H1 (cell line): ENCODE data around the gene FOXF1. TPM values are rescaled to one million over a fixed set of nuclear protein-coding genes. Genes with fewer than 3 reads are reported as not detected.

Source experiments
- CTCF ChIA-PET: fragments of 300-600 bp; sonication (Branson Sonifier 250); formaldehyde crosslinking; loops from one replicate; lab custom pipeline; 2021; ENCODE audit not compliant: partially characterized antibody; lab: Charles Lee
- POLR2A ChIA-PET: fragments of 300-600 bp; sonication (Branson Sonifier 250); formaldehyde crosslinking; loops from one replicate; lab custom pipeline; 2021; ENCODE audit warnings: inconsistent platforms; ENCODE audit not compliant: partially characterized antibody; lab: Charles Lee
- DNase-seq, 2 experiments: peaks; one replicate each; pipeline versions ENCODE4 v3.0.0 to v3.0.0-alpha.2; 2010 to 2022; ENCODE audit warnings: low spot score in 2 of 2, low read depth in 1 of 2, mixed read lengths in 1 of 2
- FAIRE-seq: peaks from 2 replicates; lab custom pipeline; 2011; peaks lifted over from hg19 to GRCh38; lab: Jason Lieb, UNC
- H2AFZ ChIP-seq: 2 replicates; pipeline ENCODE4 v1.8.1; 2012; ENCODE audit warnings: low read length, inconsistent platforms
- H2AK5ac ChIP-seq: 2 replicates; pipeline ENCODE4 v1.6.1; 2013; ENCODE audit warnings: low read depth, low read length
- H2BK120ac ChIP-seq: replicated peaks from 2 replicates; pipeline ENCODE3; 2013; ENCODE audit warnings: low read depth, low read length, inconsistent platforms
- H2BK12ac ChIP-seq: 2 replicates; pipeline ENCODE4 v1.6.1; 2013; ENCODE audit warnings: low read depth, low read length
- H2BK15ac ChIP-seq: 2 replicates; pipeline ENCODE4 v1.6.1; 2013; ENCODE audit warnings: low read length
- H2BK20ac ChIP-seq: 2 replicates; pipeline ENCODE4 v1.6.1; 2013; ENCODE audit warnings: low read length
- H2BK5ac ChIP-seq: 2 replicates; pipeline ENCODE4 v1.6.1; 2013; ENCODE audit warnings: low read depth, low read length
- H3K14ac ChIP-seq: 2 replicates; pipeline ENCODE4 v1.6.1; 2013; ENCODE audit warnings: inconsistent platforms; ENCODE audit not compliant: insufficient read length
- H3K18ac ChIP-seq: 2 replicates; pipeline ENCODE4 v1.6.1; 2013; ENCODE audit warnings: low read length; ENCODE audit errors: extremely low read depth
- H3K23ac ChIP-seq: 2 replicates; pipeline ENCODE4 v1.6.1; 2013; ENCODE audit warnings: inconsistent platforms; ENCODE audit not compliant: insufficient read length
- H3K23me2 ChIP-seq: 2 replicates; pipeline ENCODE4 v1.6.1; 2013; ENCODE audit warnings: low read depth, low read length
- H3K27ac ChIP-seq: 2 replicates; pipeline ENCODE4 v1.6.1; 2011; ENCODE audit warnings: low read depth, low read length, inconsistent platforms
- H3K27me3 ChIP-seq, 4 experiments: replicated peaks in 1 of 4; 1 replicate in 1 of 4; 2 replicates in 3 of 4; pipeline versions ENCODE4 v1.6.1 to v1.8.1; 2011 to 2013; ENCODE audit warnings: low read length in 3 of 4, mild to moderate bottlenecking in 3 of 4, inconsistent platforms in 2 of 4, mixed read lengths in 2 of 4, moderate library complexity in 1 of 4; ENCODE audit not compliant: control insufficient read depth in 3 of 4, insufficient read depth in 3 of 4; ENCODE audit errors: extremely low read depth in 1 of 4
- H3K36me3 ChIP-seq, 4 experiments: 2 replicates each; pipeline versions ENCODE4 v1.6.1 to v1.8.1; 2011 to 2013; ENCODE audit warnings: mild to moderate bottlenecking in 4 of 4, low read length in 3 of 4, moderate library complexity in 2 of 4, control low read depth in 1 of 4, inconsistent platforms in 1 of 4; ENCODE audit not compliant: insufficient read depth in 4 of 4, control insufficient read depth in 2 of 4
- H3K4ac ChIP-seq: replicated peaks from 2 replicates; pipeline ENCODE3; 2013; ENCODE audit warnings: low read length, low read depth, mixed read lengths, inconsistent platforms; ENCODE audit not compliant: insufficient read length
- H3K4me1 ChIP-seq, 4 experiments: replicated peaks in 1 of 4; 1 replicate in 1 of 4; 2 replicates in 3 of 4; pipeline versions ENCODE4 v1.6.1 to v1.8.1; 2011 to 2013; ENCODE audit warnings: low read length in 3 of 4, inconsistent platforms in 2 of 4, mixed read lengths in 1 of 4; ENCODE audit not compliant: insufficient read depth in 4 of 4, control insufficient read depth in 3 of 4
- H3K4me2 ChIP-seq, 2 experiments: 2 replicates each; pipeline versions ENCODE4 v1.6.1 to v1.8.1; 2011 to 2013; ENCODE audit warnings: low read depth in 2 of 2, low read length in 2 of 2, control low read depth in 1 of 2, inconsistent platforms in 1 of 2, mild to moderate bottlenecking in 1 of 2; ENCODE audit not compliant: insufficient read depth in 1 of 2
- H3K4me3 ChIP-seq, 4 experiments: fragments of 200-600, 300-600 bp in 1 of 4; sonication (generic), shearing (Covaris generic), sonication (Bioruptor Twin) in 1 of 4; 2 replicates each; pipeline versions ENCODE4 v1.5.1 to v1.8.1; 2011 to 2016; ENCODE audit warnings: low read length in 4 of 4, low read depth in 3 of 4, control low read depth in 2 of 4, inconsistent platforms in 2 of 4, mild to moderate bottlenecking in 2 of 4, mixed read lengths in 1 of 4, moderate library complexity in 1 of 4; ENCODE audit not compliant: insufficient read depth in 2 of 4; ENCODE audit errors: extremely low read depth in 1 of 4
- H3K56ac ChIP-seq: replicated peaks from 2 replicates; pipeline ENCODE3; 2013; ENCODE audit warnings: low read depth, mild to moderate bottlenecking, mixed read lengths, low read length, inconsistent platforms; ENCODE audit not compliant: insufficient read length
- H3K79me1 ChIP-seq: 2 replicates; pipeline ENCODE4 v1.6.1; 2013; ENCODE audit warnings: low read depth, low read length, control low read depth
- H3K79me2 ChIP-seq, 2 experiments: 2 replicates each; pipeline versions ENCODE4 v1.6.1 to v1.8.1; 2012 to 2013; ENCODE audit warnings: low read length in 2 of 2, mild to moderate bottlenecking in 2 of 2, inconsistent platforms in 1 of 2; ENCODE audit not compliant: insufficient read depth in 2 of 2, control insufficient read depth in 1 of 2
- H3K9ac ChIP-seq, 4 experiments: replicated peaks in 1 of 4; 1 replicate in 1 of 4; 2 replicates in 3 of 4; pipeline versions ENCODE4 v1.6.1 to v1.8.1; 2011 to 2013; ENCODE audit warnings: low read depth in 3 of 4, low read length in 3 of 4, control low read depth in 2 of 4, mild to moderate bottlenecking in 2 of 4, moderate library complexity in 2 of 4, inconsistent platforms in 1 of 4; ENCODE audit errors: extremely low read depth in 1 of 4
- H3K9me3 ChIP-seq, 2 experiments: 2 replicates each; pipeline versions ENCODE4 v1.6.1 to v1.8.1; 2012 to 2013; ENCODE audit warnings: mild to moderate bottlenecking in 2 of 2, moderate library complexity in 2 of 2, control low read depth in 1 of 2, inconsistent platforms in 1 of 2, low read depth in 1 of 2, low read length in 1 of 2, mixed read lengths in 1 of 2; ENCODE audit not compliant: insufficient read depth in 2 of 2
- H4K20me1 ChIP-seq, 2 experiments: replicated peaks in 1 of 2; 2 replicates each; pipeline versions ENCODE3 to v1.8.1; 2011 to 2013; ENCODE audit warnings: inconsistent platforms in 2 of 2, low read length in 2 of 2, mild to moderate bottlenecking in 1 of 2; ENCODE audit not compliant: insufficient read depth in 2 of 2, control insufficient read depth in 1 of 2
- H4K5ac ChIP-seq: 2 replicates; pipeline ENCODE4 v1.6.1; 2013; ENCODE audit warnings: low read length, low read depth, mixed read lengths, inconsistent platforms; ENCODE audit not compliant: insufficient read length
- H4K8ac ChIP-seq: 2 replicates; pipeline ENCODE4 v1.8.0; 2013; ENCODE audit warnings: mild to moderate bottlenecking, moderate library complexity, low read length, inconsistent platforms; ENCODE audit not compliant: insufficient read depth; ENCODE audit errors: extremely low read depth
- H4K91ac ChIP-seq: replicated peaks from 2 replicates; pipeline ENCODE3; 2013; ENCODE audit warnings: low read length, mixed read lengths, inconsistent platforms; ENCODE audit not compliant: insufficient read length
- CBX8 ChIP-seq: fragments of 300-800, 300-1000 bp; sonication (generic); IDR thresholded peaks from 2 replicates; pipeline ENCODE4 v1.7.1; 2016; ENCODE audit warnings: low read depth, low read length, borderline replicate concordance
- E2F6 ChIP-seq: IDR thresholded peaks from 2 replicates; pipeline ENCODE4 v1.6.1; 2012; ENCODE audit warnings: inconsistent platforms
- GABPA ChIP-seq: IDR thresholded peaks from 2 replicates; pipeline ENCODE4 v1.6.1; 2011; ENCODE audit warnings: mild to moderate bottlenecking, low read length, moderate library complexity, borderline replicate concordance; ENCODE audit not compliant: insufficient read depth
- HDAC2 ChIP-seq, 2 experiments: fragments of 300-600 bp in 1 of 2; sonication (generic) in 1 of 2; IDR thresholded peaks; 2 replicates each; pipeline ENCODE4 v1.6.1; 2011 to 2012; ENCODE audit warnings: low read depth in 2 of 2, low read length in 2 of 2, mild to moderate bottlenecking in 2 of 2, moderate library complexity in 2 of 2, borderline replicate concordance in 1 of 2, inconsistent platforms in 1 of 2
- JUND ChIP-seq: IDR thresholded peaks from 2 replicates; pipeline ENCODE4 v1.6.1; 2011; ENCODE audit warnings: mild to moderate bottlenecking, improper control_type of control experiment, low read length
- KDM4A ChIP-seq: IDR thresholded peaks from one replicate; pipeline ENCODE4 v1.7.1; 2012; ENCODE audit warnings: low read depth, mild to moderate bottlenecking, moderate library complexity, low read length, inconsistent platforms; ENCODE audit not compliant: severe bottlenecking
- KDM5A ChIP-seq: fragments of 200-600 bp; IDR thresholded peaks from 2 replicates; pipeline ENCODE4 v1.7.1; 2012; ENCODE audit warnings: mild to moderate bottlenecking, low read length, inconsistent platforms, mixed read lengths
- RBBP5 ChIP-seq: IDR thresholded peaks from 2 replicates; pipeline ENCODE4 v1.7.1; 2012; ENCODE audit warnings: low read depth, mild to moderate bottlenecking, inconsistent platforms, low read length, moderate library complexity, borderline replicate concordance
- RXRA ChIP-seq: IDR thresholded peaks from 2 replicates; pipeline ENCODE4 v1.6.1; 2011; ENCODE audit warnings: low read depth, mild to moderate bottlenecking, low read length, moderate library complexity; ENCODE audit not compliant: insufficient read depth
- TAF1 ChIP-seq: IDR thresholded peaks from 2 replicates; pipeline ENCODE4 v1.6.1; 2011; ENCODE audit warnings: mild to moderate bottlenecking, low read depth, low read length
- TCF12 ChIP-seq: IDR thresholded peaks from 2 replicates; pipeline ENCODE4 v1.6.1; 2011; ENCODE audit warnings: low read depth, mild to moderate bottlenecking, low read length
- USF2 ChIP-seq: IDR thresholded peaks from 2 replicates; pipeline ENCODE4 v1.6.1; 2011; ENCODE audit warnings: low read length, improper control_type of control experiment
- WGBS, 2 experiments: shearing (Covaris generic) in 1 of 2; methylation state at CpG; one replicate each; pipeline versions ENCODE4 v1.1.6 to v1.1.7; 2013 to 2015; ENCODE audit warnings: low lambda C conversion rate in 2 of 2, mixed read lengths in 2 of 2, inconsistent platforms in 1 of 2, low coverage in 1 of 2, missing lambda C conversion rate in 1 of 2; ENCODE audit not compliant: insufficient replicate concordance in 2 of 2, insufficient coverage in 1 of 2, insufficient read length in 1 of 2; ENCODE audit errors: extremely low coverage in 1 of 2, missing lambda C conversion rate in 1 of 2; 5-methylcytosine and 5-hydroxymethylcytosine counted together
- polyA plus RNA-seq, 7 experiments: library from polyadenylated mRNA; depleted of rRNA in 3 of 7; stranded (reverse) in 5 of 7; unstranded in 2 of 7; fragments of >200 nt in 5 of 7; fragments of 200-250 nt in 2 of 7; gene quantifications; 1 replicate in 5 of 7; 2 replicates in 1 of 7; 4 replicates in 1 of 7; pipeline versions ENCODE4 v1.2.1 to v1.2.3, GENCODE V29; 2011 to 2013; ENCODE audit warnings: missing spikeins in 2 of 7, mixed read lengths in 2 of 7
- total RNA-seq: library from RNA; stranded (reverse); fragmentation: NEBNext Ultra II Directional; extraction: Animal tissue kit (Norgen Biotek cat#: 25700); gene quantifications from 2 replicates; pipeline ENCODE4 v1.2.1, GENCODE V29; 2021

The FOXF1 gene
- total and polyA plus RNA-seq, 2 of the 8 experiments (the other 6 are each of a cell fraction or from before 2014, with no cell fraction given) = 0.02 TPM; not detected in 1

GRCh38 chr16:86527366-86527765 lies 17.0 kb downstream of the FOXF1 start:
- Histone ChIP-seq H3K23ac (no peak overlapping the region), H3K4me3 (no peak overlapping the region), H2BK120ac (no peak overlapping the region), H4K91ac (no peak overlapping the region), H4K20me1 (no peaks in the 10 kb centered on the region), H3K9me3 (peaks cover 3 to 12% of the 10 kb centered on the region in 2 experiments; a peak in 2 of 4 replicates), H3K4me2 (no peak overlapping the region), H4K8ac (no peak overlapping the region), H3K4me1 (no peaks in the 10 kb centered on the region), H3K18ac (no peak overlapping the region; the same call in 1 of the 2 replicates), H3K14ac (no peak overlapping the region), H2BK12ac (no peak overlapping the region), H3K23me2 (no peaks in the 10 kb centered on the region), H3K79me1 (no peaks in the 10 kb centered on the region), H3K9ac (no peak overlapping the region), H3K4ac (no peak overlapping the region), H4K5ac (no peak overlapping the region), H3K56ac (no peak overlapping the region), H2AFZ (no peak overlapping the region), H2BK20ac (no peak overlapping the region), H2AK5ac (0 out of 2 replicates have a peak overlapping the region, but pooled peaks have one; percentile 28), H3K27ac (no peak overlapping the region), H3K27me3 (no peaks in the 10 kb centered on the region), H3K36me3 (no peaks in the 10 kb centered on the region), H2BK15ac (no peak overlapping the region), H3K79me2 (no peaks in the 10 kb centered on the region), H2BK5ac (no peak overlapping the region)
- no peak for DNase-seq
- ChIA-PET POLR2A (interaction anchor here (1.4 to 1.8 kb wide), 2 partner anchors 9 to 16 kb away, joined by 4 to 5 read pairs; no protein-coding TSS in a partner anchor), CTCF (interaction anchor here (0.6 to 1.8 kb wide), 5 partner anchors 9 to 369 kb away, joined by 3 to 4 read pairs (median 4); no protein-coding TSS in a partner anchor)
- 88% methylated on average over 15 of the region's 15 CpGs; no CpG with 5 or more reads in 1 of the 2 experiments for WGBS, 2 experiments
- FAIRE-seq = no peak
- TF ChIP-seq RXRA = no peak
- TF ChIP-seq TAF1 = no peak
- TF ChIP-seq CBX8 = no peak
- TF ChIP-seq HDAC2 (IDR thresholded peaks at IDR 0.05; ENCODE audit: borderline replicate concordance in 1 of 2, low read depth in 2 of 2, low read length in 2 of 2) = no peak
- no peak for TF ChIP-seq GABPA
- TF ChIP-seq KDM4A = no peak
- TF ChIP-seq RBBP5 = no peak
- TF ChIP-seq USF2 = no peak
- TF ChIP-seq KDM5A = no peak
- TF ChIP-seq TCF12 = no peak
- TF ChIP-seq JUND = no peak
- no peak for TF ChIP-seq E2F6
